ENCODE results near the gene UBE3B.

Gene UBE3B

GRCh38 chr12:109449845-109450532 is 27.4 kb upstream of the UBE3B start:
- DNase-seq (ENCODE audit: low read depth) = no peak

- no peak for DNase-seq (ENCODE audit: low read depth)
Measured at GRCh38 chr12:109450980-109451379, 26.5 kb upstream of the UBE3B start.

- no peak for DNase-seq (ENCODE audit: low read depth)
Measured at GRCh38 chr12:109451400-109451799, 26.0 kb upstream of the UBE3B start.

- no peak for DNase-seq (ENCODE audit: low read depth)
Measured at GRCh38 chr12:109452489-109452888, 24.9 kb upstream of the UBE3B start.

GRCh38 chr12:109455706-109456105 is 21.7 kb upstream of the UBE3B start:
- no peak for DNase-seq (ENCODE audit: low read depth)

- no peak for DNase-seq (ENCODE audit: low read depth)
Measured at GRCh38 chr12:109458086-109458485, 19.3 kb upstream of the UBE3B start.

GRCh38 chr12:109458771-109459208 is 18.6 kb upstream of the UBE3B start:
- no peak for DNase-seq (ENCODE audit: low read depth)

GRCh38 chr12:109459247-109459646 is 18.2 kb upstream of the UBE3B start:
- DNase-seq (ENCODE audit: low read depth) = no peak

- no peak for DNase-seq (ENCODE audit: low read depth)
Measured at GRCh38 chr12:109460538-109460937, 16.9 kb upstream of the UBE3B start.

- no peak for DNase-seq (ENCODE audit: low read depth)
Measured at GRCh38 chr12:109461049-109461845, 16.2 kb upstream of the UBE3B start.

- DNase-seq (ENCODE audit: low read depth) = no peak
Measured at GRCh38 chr12:109461846-109462756, 15.3 kb upstream of the UBE3B start.

- DNase-seq (ENCODE audit: low read depth) = no peak
Measured at GRCh38 chr12:109462868-109463692, 14.4 kb upstream of the UBE3B start.

- no peak for DNase-seq (ENCODE audit: low read depth)
Measured at GRCh38 chr12:109463756-109464155, 13.7 kb upstream of the UBE3B start.

GRCh38 chr12:109464642-109465351 is 12.6 kb upstream of the UBE3B start:
- DNase-seq (ENCODE audit: low read depth) = no peak

GRCh38 chr12:109466305-109466704 is 11.1 kb upstream of the UBE3B start:
- no peak for DNase-seq (ENCODE audit: low read depth)

GRCh38 chr12:109466821-109467220 is 10.6 kb upstream of the UBE3B start:
- no peak for DNase-seq (ENCODE audit: low read depth)

GRCh38 chr12:109467978-109468676 is 9.3 kb upstream of the UBE3B start:
- DNase-seq (ENCODE audit: low read depth) = no peak

- no peak for DNase-seq (ENCODE audit: low read depth)
Measured at GRCh38 chr12:109469517-109469916, 7.9 kb upstream of the UBE3B start.

- DNase-seq (ENCODE audit: low read depth) = no peak
Measured at GRCh38 chr12:109473006-109473405, 4.4 kb upstream of the UBE3B start.

Measured in activated gamma-delta T cell treated with anti-CD3 and anti-CD28 coated beads, Interleukin-2, amount 50 U/mL, for 16 hours (primary cell).